Vagina (tissue), 2 donors: ENCODE measurements around the gene TMEM204. TPM values are rescaled to one million over a fixed set of nuclear protein-coding genes. Genes with fewer than 3 reads are reported as not detected.

Experiments
- DNase-seq, 2 donors: peaks; one replicate each; pipeline ENCODE4 v3.0.0-alpha.2; 2017; ENCODE audit errors: extremely low spot score in 2 of 2
- H3K27ac ChIP-seq: fragments of 200-600 bp; sonication (generic); one replicate; pipeline ENCODE4 v1.5.1; 2019
- H3K27me3 ChIP-seq: fragments of 200-600 bp; sonication (generic); one replicate; pipeline ENCODE4 v1.5.1; 2019
- H3K36me3 ChIP-seq, 2 donors: fragments of 200-600 bp; sonication (generic); one replicate each; pipeline ENCODE4 v1.5.1; 2017 to 2019
- H3K4me1 ChIP-seq: fragments of 200-600 bp; sonication (generic); one replicate; pipeline ENCODE4 v1.5.1; 2019
- H3K4me3 ChIP-seq, 2 donors: fragments of 200-600 bp; sonication (generic); 1 replicate in 1 of 2; 2 replicates in 1 of 2; pipeline ENCODE4 v1.5.1; 2016 to 2019
- H3K9me3 ChIP-seq: fragments of 200-600 bp; sonication (generic); one replicate; pipeline ENCODE4 v1.5.1; 2019
- POLR2A ChIP-seq, 2 donors: fragments of 450-650 bp; IDR thresholded peaks; one replicate each; pipeline ENCODE4 v1.6.1; 2017; ENCODE audit warnings: antibody characterized with exemption in 2 of 2, mild to moderate bottlenecking in 2 of 2, moderate library complexity in 2 of 2
- POLR2AphosphoS5 ChIP-seq, 2 donors: sonication (generic); formaldehyde crosslinking; IDR thresholded peaks; one replicate each; pipeline ENCODE4 v1.9.0; 2017; ENCODE audit warnings: antibody characterized with exemption in 2 of 2, mild to moderate bottlenecking in 2 of 2, low read depth in 1 of 2; ENCODE audit not compliant: insufficient read depth in 1 of 2
- intact Hi-C: fragments of 100-400 bp; cut with DNase I; formaldehyde crosslinking; loops from one replicate; pipeline ENCODE4 v1.15.1; 2023
- total RNA-seq: library from RNA; depleted of rRNA; stranded (reverse); fragments of >200 nt; gene quantifications from one replicate; pipeline ENCODE4 v1.2.3, GENCODE V29; 2016
- TF ChIP-seq, protein P1 (sequence below), 3 experiments: fragments of 450-650 bp in 2 of 3; fragments of 200-600 bp in 1 of 3; sonication (generic) in 1 of 3; IDR thresholded peaks; one replicate each; pipeline ENCODE4 v1.5.1; 2017 to 2019; ENCODE audit warnings: antibody characterized with exemption in 3 of 3, mild to moderate bottlenecking in 2 of 3, moderate library complexity in 2 of 3

The TMEM204 gene
- total RNA-seq, 1 donor from 2014 or later, result 33.1 TPM

DNA sequence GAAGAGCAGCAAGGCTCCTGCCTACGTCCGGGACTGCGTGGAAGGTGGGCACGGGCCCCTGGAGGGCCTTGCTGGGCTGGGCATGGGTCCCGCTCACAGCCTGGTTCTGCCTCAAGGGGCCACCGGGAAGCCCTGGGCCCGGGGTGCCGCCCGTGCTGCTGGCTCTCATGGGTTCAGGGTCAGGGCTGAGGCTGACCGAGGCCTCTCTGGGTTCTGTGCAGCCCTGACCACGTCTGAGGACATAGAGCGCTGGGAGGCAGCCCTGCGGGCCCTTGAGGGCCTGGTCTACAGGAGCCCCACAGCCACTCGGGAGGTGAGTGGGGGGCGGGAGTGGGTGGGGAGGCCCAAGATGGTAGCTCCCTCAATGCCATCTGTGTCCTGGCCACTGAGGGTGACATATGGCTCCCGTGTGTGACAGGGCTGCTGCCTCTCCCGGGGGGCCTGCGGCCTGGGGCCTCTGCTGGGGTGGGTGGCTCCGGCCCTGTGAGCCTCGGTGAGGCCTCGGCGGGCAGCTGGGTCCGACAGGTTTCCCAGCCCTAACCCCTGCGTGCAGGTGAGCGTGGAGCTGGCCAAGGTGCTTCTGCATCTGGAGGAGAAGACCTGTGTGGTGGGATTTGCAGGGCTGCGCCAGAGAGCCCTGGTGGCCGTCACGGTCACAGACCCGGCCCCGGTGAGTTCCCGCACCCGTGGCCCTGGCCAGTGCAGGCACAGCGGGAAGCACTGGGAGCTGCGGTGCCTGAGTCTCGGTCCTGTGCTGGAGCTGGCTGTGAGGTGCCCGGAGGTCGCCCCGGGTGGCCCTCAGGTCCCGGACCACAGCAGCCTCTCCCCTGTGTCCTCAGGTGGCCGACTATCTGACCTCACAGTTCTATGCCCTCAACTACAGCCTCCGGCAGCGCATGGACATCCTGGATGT is 31.1 kb upstream of the TMEM204 start:
- intact Hi-C loops, result no loop called here
- no peak for TF ChIP-seq POLR2AphosphoS5 (IDR thresholded peaks at IDR 0.05; ENCODE audit: insufficient read depth in 1 of 2, low read depth in 1 of 2)
- TF ChIP-seq POLR2A (IDR thresholded peaks at IDR 0.05), result no peak
- TF ChIP-seq, protein P1, sequence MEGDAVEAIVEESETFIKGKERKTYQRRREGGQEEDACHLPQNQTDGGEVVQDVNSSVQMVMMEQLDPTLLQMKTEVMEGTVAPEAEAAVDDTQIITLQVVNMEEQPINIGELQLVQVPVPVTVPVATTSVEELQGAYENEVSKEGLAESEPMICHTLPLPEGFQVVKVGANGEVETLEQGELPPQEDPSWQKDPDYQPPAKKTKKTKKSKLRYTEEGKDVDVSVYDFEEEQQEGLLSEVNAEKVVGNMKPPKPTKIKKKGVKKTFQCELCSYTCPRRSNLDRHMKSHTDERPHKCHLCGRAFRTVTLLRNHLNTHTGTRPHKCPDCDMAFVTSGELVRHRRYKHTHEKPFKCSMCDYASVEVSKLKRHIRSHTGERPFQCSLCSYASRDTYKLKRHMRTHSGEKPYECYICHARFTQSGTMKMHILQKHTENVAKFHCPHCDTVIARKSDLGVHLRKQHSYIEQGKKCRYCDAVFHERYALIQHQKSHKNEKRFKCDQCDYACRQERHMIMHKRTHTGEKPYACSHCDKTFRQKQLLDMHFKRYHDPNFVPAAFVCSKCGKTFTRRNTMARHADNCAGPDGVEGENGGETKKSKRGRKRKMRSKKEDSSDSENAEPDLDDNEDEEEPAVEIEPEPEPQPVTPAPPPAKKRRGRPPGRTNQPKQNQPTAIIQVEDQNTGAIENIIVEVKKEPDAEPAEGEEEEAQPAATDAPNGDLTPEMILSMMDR (IDR thresholded peaks at IDR 0.05), result no peak
- no peaks in the 10 kb centered on the region for H3K9me3 ChIP-seq
- no peaks in the 10 kb centered on the region for H3K4me1 ChIP-seq
- H3K27ac ChIP-seq, result no peak overlapping the region
- DNase-seq, result no peak
- peaks cover 0 to 77% of the 10 kb centered on the region in 2 donors for H3K36me3 ChIP-seq
- no peak overlapping the region for H3K4me3 ChIP-seq
- H3K27me3 ChIP-seq, result no peaks in the 10 kb centered on the region

DNA sequence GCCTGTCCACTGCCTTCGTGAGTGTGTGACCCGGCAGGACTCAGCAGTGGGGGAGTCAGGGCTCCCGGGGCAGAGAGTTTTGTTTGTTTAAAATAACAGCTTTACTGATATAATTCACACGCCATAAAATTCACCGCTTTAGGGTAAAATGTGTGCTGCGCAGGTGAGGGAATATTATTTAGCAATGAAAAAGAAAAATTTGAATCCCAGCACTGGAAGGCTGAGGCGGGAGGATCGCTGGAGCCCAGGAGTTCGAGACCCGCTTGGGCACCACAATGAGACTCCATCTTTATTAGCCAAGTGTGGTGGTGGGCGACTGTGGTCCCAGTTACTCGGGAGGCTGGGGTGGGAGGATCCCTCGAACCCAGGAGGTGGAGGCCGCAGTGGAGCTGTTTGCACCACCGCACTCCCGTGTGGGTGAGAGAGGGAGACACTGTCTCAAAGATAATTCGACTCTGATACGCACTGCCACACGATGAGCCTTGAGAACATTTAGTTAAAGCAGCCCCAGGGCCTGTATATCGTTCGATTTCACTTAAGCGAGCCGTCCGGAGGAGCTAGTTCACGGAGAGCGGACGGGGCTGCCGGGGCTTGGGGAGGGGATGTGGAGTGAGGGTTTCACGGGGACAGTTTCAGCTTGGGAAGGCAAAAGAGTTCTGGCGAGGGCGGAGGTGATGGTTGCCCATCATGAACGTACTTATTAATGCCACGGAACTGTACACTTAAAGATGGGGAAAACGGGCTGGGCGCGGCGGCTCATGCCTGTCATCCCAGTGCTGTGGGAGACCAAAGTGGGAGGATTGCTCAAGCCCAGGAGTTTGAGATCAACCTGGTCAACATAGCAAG is 30.1 kb upstream of the TMEM204 start:
- no peak for TF ChIP-seq POLR2A (IDR thresholded peaks at IDR 0.05)
- no peak for TF ChIP-seq POLR2AphosphoS5 (IDR thresholded peaks at IDR 0.05; ENCODE audit: insufficient read depth in 1 of 2, low read depth in 1 of 2)
- TF ChIP-seq, protein P1 (IDR thresholded peaks at IDR 0.05), result no peak
- Histone ChIP-seq H3K9me3 (no peaks in the 10 kb centered on the region), H3K4me1 (no peaks in the 10 kb centered on the region), H3K4me3 (no peak overlapping the region), H3K36me3 (peaks cover 0 to 68% of the 10 kb centered on the region in 2 donors), H3K27ac (no peak overlapping the region), H3K27me3 (no peaks in the 10 kb centered on the region)
- DNase-seq, result no peak
- intact Hi-C loops, result no loop called here

DNA sequence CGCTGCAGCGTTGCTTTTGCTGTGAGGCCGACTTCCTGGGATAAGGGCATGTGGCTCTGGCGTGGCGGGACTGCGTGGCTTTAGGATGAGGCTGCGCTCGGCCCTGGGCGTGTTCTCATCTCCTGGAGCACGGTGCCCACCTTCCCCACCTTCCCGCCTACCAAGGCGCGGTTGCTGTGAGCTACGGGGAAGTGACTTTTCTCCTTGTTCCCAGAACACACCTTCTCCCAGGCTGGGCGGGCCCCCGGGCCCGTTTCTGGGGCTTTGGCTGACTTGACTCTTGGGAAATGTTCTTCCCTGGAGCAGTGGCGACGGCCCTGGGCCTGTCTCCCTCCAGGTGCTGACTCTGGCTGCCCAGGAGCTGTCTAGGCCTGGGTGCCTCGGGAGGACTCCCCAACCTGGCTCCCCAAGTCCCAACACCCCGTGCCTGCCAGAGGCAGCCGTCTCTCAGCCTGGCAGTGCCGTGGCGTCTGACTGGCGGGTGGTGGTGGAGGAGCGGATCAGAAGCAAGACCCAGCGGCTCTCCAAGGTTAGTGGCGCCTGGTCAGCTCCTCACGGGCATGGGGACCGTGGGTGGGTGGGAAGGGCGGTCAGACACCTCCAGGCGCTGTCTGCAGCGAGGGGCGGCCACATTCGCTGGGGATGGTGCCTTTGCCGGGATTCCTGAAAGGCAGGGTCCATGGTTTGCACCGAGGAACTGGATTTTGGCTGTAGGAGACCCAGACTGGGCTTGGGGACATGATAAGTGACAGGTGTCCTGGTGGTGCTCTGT is 28.2 kb upstream of the TMEM204 start:
- intact Hi-C loops, result no loop called here
- H3K36me3 ChIP-seq, result peaks cover 0 to 63% of the 10 kb centered on the region in 2 donors
- H3K4me3 ChIP-seq, result no peak overlapping the region
- no peaks in the 10 kb centered on the region for H3K27me3 ChIP-seq
- peaks cover 3% of the 10 kb centered on the region for H3K4me1 ChIP-seq
- no peaks in the 10 kb centered on the region for H3K9me3 ChIP-seq
- TF ChIP-seq, protein P1 (IDR thresholded peaks at IDR 0.05), result no peak
- TF ChIP-seq POLR2AphosphoS5 (IDR thresholded peaks at IDR 0.05; ENCODE audit: insufficient read depth in 1 of 2, low read depth in 1 of 2) (no peak), POLR2A (IDR thresholded peaks at IDR 0.05) (no peak)
- no peak for DNase-seq
- no peak overlapping the region for H3K27ac ChIP-seq

DNA sequence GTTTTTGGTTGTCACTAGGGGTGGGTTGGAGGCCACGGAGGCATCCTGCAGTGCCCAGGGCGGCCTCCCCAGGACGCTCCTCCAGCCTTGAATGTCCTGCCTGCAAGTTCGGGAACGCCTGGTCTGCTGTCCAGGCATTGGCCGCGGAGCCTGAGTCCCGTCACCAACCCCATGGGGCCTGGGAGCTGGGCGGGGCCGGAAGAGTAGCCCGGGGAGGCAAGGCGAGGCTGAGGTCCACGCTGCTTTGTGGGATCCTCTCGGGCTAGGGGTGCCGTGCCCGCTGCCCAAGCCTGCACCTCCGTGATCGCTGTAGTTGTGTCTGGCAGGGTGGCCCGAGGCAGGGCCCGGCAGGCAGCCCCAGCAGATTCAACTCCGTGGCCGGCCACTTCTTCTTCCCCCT is 27.6 kb upstream of the TMEM204 start:
- H3K9me3 ChIP-seq, result no peaks in the 10 kb centered on the region
- H3K4me1 ChIP-seq, result peaks cover 5% of the 10 kb centered on the region
- DNase-seq, result no peak

More for the DNA sequence above, 27.6 kb upstream of the TMEM204 start:
- Histone ChIP-seq H3K27me3 (no peaks in the 10 kb centered on the region), H3K4me3 (no peak overlapping the region), H3K36me3 (peaks cover 0 to 56% of the 10 kb centered on the region in 2 donors), H3K27ac (no peak overlapping the region)
- intact Hi-C loops, result no loop called here
- TF ChIP-seq POLR2A (IDR thresholded peaks at IDR 0.05), result no peak
- TF ChIP-seq POLR2AphosphoS5 (IDR thresholded peaks at IDR 0.05; ENCODE audit: insufficient read depth in 1 of 2, low read depth in 1 of 2), result no peak
- TF ChIP-seq, protein P1 (IDR thresholded peaks at IDR 0.05), result no peak
